Measurements from ENCODE around the gene SOX6.

SOX6 gene

DNA sequence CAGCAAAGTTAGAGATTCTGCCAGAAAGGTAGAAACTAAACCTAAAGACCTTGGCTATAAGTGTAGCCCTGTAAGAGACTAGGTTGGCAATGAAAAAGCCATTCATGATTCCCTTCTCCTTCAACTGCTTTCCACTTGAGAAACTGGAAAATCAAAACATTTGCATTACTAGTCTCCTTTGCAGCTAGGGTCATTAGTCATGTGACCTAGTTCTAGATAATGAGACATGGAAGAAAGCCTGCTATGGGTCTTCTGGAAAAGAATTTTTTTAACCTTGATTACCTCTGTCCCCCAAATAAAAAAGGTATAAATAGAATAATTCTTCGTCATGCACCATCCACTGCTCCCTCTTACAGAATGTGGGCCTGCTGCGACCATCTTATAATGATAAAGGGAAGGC is 80.1 kb downstream of the SOX6 start:
- no peak for DNase-seq (ENCODE audit: low spot score)

DNA sequence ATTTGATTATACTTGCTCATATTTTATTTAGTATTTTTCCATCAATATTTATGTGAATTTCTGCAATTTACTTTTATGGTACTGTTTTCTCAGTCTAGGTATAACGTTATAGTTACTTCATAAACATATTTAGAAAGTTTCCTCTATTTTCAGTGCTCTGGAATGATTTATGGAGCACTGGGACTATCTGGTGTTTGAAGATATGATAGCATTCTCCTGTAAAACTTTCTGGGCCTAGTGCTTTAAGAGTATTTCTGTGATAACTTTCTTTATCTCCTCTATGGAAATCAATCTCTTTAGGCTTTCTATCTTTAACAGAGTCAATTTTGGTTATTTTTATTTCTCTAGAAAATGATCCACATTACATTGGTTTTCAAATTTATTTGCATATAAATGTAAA is 85.1 kb downstream of the SOX6 start:
- DNase-seq (ENCODE audit: low spot score), result no peak

DNA sequence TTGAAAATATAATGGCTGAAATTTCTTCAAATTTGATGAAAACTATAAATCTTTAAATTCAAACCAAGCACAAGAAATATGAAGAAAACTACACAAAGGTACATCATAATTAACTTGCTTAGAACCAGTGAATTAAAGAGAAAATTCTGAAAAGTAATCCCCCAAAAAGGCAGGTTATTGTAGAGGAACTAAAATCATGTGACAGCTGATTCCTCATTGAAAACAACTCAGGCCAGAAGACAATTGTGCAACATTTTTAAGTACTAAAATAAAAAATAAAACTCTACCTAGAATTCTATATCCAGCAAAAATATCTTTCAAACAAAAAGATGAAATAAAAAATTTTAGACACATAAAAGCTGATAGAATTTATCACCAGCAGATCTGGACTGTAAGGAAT is 90.3 kb downstream of the SOX6 start:
- DNase-seq (ENCODE audit: low spot score), result no peak

DNA sequence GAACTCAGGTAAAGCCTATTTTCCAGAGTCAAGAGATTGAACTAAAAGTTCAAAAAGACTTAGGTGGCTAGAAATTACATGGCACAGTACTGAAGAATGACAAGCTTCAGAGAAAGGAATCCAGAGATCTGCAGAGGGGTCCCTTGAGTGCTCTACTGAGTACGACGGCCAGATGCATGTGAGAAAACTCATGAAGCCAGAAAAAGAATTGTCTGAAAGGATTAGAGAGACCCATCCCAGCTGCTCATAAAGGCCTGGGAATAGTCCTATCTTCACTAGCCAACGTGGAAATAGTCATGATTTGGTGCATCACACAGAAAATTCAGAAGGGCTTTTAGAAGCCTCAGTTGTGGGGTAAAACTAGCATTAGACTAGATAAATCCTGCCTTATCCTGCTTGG is 91.3 kb downstream of the SOX6 start:
- no peak for DNase-seq (ENCODE audit: low spot score)

DNA sequence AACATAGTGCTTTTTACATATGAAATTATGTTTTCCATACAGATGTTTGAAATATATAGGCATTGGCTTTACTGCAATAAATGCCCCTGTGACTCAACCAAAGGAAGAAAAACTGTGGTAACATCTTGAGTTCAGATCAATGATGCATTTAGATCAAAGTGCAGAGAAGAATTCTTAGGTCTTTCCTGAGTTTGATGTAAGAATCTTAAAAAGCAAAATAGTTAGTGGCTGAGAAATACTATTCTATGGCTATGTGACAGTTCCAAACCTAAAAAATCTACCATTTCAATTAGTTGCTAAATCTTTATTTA is 93.7 kb downstream of the SOX6 start:
- no peak for DNase-seq (ENCODE audit: low spot score)

DNA sequence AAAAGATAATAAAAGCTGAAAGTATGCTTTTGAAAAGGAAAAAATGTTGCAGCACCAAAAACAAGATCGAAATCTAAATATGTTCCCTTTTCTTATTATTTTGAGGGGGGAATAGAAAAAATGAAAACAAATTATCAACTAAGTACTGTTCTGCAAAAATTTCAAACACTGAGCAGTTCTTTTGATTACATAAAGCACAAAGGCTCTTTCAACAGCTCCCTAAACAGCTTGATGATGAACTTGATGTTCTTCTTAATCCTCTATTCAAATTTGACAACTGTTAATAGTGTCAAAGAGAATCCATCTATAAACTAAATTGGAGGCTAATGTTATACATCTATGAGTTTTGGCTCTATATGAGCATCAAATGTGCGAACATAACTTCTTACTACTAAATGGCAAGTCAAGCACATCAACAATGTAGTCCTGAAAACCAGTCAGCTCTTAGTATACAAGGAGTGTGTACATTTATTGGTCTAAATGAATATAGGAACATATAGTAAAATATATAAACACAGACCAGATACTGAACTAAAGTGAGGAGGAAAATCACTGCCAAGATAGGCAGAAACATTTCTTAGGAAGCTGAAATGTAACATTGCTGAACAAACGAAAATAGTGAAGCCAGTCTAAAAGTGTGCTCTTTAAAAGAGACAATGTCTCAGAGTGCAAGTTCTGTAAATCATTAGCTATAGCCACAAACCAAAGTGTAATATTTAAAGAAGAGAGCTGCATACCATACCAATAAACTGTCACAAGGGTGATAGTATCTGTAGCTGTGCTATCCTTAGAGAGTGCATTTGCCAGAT is 94.3 kb downstream of the SOX6 start:
- no peak for DNase-seq (ENCODE audit: low spot score)

DNA sequence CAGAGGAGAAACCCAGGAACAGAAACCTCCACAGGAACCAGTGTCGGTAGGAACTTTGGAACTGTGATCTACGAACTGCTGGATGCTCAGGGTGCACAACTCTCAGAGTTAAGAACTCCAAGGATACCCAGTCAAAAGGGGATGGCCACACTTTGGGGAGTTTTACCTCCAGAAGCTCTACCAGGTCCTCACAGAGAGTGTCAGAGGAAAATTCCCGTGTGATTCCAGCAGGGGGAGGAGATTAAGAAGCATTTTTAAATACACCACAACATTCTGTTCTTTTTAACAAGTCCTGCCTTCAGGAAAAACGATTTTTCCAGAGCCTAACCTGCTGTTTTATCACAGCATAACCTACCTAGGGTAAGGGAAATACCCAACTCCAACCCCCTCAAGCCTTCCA is 104.0 kb downstream of the SOX6 start:
- no peak for DNase-seq (ENCODE audit: low spot score)

DNA sequence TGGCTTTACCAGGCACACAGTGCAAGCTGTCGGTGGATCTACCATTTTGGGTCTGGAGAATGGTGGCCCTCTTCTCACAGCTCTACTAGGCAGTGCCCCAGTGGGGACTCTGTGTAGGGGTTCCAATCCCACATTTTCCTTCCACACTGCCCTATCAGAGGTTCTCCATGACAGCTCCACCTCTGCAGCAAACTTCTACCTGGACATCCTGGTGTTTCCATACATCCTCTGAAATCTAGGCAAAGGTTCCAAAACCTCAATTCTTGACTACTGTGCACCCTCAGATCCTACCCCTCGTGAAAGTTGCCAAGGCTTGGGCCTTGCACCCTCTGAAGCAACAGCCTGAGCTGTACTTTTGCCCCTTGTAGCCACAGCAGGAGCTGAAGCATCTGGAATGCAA is 108.1 kb downstream of the SOX6 start:
- DNase-seq (ENCODE audit: low spot score), result no peak

DNA sequence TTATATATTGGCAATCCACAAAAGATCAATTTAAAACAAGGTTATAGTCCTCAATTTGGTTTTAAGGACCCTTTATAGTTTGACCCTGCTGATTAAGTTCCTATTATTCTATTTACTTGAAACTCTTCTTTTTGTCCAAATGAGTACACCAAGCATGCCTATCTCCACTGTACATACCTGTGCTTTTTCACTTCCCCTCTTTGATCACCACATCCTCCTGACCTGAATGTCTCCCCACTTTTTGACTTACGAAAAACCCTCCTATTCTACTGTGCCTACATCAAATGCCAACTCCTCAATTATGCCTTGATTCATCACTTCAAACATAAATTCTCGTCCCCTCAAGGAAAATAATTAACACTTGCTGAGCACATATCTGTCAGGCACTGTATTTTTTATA is 113.5 kb downstream of the SOX6 start:
- no peak for DNase-seq (ENCODE audit: low spot score)

DNA sequence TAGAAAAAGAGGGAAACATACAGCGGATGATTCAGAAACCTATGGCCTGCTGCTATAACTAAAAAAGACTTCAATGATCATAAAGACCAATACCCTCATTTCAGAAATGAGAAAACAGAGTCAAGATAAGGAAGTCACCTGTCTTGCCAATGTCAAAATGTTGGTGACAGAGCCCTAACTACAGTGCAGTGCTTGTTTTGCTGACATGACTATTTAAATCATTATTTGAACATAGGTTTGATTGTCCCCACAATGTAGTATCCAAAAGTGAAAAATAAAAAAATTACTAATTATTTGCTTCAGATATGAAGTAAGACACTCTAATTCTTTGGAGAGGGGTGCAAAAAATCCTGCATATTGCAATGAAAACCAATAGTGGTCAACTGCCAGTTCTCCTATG is 115.7 kb downstream of the SOX6 start:
- no peak for DNase-seq (ENCODE audit: low spot score)

DNA sequence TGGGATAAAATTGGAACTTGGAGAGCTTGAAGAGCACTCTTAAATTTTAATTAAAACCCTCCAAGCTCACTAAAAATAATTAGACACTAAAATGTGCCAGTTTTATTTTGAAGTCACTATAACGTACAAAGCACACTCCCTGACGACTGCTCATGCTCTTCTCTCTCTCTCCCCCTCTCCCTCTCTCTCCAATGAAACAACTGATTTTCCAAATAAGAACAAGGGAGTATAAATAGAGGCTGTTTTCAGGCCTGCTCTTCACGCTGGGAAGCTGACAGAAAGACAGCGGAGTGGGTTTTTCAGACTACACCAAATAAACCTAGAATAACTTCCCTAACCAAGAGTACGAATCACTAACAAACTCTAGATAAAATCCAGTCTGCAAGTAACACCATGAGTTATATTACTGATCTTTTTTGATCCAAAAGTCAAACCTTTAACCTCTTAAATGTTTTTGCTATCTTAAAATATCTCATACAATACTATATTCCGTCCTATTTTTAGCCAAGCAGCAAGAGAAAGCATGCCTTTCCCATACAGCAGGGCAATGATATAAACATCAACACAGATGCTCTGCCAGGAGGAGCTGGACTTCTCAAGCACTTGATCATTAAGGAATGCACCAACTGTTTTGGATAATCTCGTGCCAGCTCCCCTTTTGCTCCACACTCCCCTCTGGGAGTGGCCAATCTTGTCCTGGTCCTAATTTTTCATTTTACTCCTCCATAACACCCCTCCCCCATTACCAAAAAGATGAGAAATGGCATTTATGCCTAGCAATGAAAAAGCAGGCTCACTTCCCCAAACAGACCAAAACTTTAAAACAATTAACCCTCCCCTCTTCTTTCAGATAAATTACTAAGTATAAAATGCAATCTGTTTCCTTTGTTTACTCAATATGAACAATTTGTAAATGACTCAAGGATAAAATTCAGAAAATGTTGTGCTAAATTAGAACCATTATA is 116.9 kb downstream of the SOX6 start:
- no peak for DNase-seq (ENCODE audit: low spot score)

DNA sequence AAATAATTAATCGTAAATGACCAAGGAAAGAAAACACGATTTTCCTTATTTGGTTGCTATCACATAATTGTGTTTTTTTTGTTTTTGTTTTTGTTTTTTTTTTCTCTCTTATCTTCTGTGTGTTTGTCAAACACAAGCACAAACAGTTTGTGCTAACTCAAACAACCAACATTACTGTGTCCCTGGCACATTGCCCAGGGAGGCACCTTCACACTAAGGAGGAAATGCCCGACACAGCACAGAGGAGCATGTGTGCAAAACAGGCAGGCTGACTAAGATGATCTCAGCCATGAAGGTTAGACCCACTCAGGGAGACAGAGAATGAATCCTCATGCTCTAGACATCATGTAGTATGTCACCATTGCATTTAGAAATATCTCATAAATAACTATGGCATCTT is 130.1 kb downstream of the SOX6 start:
- DNase-seq (ENCODE audit: low spot score), result no peak

DNA sequence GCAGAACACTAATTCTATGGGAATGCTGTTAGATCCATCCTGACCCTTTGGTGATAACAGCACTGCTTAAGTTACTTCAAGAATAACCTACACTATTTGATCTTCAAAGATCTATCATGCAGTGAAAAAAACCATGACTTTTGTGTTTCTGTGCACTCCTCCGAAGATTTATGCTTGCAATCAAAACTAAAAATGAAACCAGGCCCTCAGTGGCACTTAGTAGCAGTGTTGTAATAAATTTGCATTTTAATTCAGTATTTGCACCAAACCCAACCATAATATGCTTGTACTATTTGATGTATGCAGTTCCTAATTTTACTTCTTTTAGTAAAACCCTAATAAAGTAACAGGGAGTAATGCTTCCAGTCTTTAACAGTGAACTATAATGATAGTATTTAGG is 130.7 kb downstream of the SOX6 start:
- DNase-seq (ENCODE audit: low spot score), result no peak

DNA sequence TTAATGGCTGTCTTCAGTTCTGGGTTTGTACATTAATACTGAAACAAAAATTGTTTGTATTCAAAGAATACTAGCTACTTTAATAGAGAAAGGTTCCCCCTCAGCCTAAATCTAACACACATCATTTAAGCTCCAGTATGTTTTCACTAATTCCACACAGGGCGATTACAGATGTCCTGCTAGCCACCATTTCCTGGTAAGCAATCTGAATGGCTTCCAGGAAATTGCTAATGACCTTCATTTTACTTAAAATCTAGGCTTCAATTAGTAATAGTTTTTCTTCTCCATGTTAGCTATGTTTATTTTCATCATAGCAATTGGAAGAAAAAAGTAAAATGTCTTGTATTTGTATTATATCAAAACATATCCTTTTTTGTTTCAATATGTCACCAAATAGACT is 132.8 kb downstream of the SOX6 start:
- DNase-seq (ENCODE audit: low spot score), result no peak

DNA sequence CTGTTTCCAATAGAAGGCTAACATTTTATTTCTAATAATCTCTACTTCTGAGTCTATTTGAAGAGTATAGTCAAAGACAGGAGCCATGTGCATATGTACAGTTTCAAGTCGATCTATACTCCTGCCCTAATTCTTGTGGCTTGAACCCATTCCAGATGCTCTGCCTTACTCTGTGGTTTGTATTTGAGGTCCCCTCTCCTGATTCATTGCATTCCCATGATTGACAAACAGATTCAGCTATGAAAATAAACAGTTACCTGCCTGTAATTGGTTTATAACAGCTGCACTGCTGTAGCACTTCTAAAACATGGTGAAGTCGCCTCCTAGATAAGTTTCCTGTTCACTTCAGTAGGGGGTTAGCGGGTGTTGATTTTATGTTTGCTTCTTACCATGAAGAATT is 138.7 kb downstream of the SOX6 start:
- no peak for DNase-seq (ENCODE audit: low spot score)

DNA sequence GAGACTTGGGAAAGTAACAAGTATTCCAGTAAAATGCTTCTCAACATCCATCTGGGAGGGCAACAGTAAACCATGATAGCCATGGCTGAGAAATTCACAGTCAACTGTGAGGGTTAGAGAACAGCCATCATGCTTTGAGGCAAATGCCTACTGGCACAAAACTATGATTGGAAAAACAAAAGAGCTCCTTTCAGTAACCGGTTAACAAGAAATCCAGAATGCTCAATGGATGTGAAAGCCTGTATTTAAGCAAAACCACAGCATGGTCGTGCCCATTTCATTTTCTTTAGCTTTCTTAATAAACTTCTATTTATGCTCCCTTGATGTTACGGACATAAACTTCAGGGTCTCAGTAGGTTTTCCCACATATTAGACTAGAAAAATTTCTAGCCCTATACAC is 139.5 kb downstream of the SOX6 start:
- DNase-seq (ENCODE audit: low spot score), result no peak

DNA sequence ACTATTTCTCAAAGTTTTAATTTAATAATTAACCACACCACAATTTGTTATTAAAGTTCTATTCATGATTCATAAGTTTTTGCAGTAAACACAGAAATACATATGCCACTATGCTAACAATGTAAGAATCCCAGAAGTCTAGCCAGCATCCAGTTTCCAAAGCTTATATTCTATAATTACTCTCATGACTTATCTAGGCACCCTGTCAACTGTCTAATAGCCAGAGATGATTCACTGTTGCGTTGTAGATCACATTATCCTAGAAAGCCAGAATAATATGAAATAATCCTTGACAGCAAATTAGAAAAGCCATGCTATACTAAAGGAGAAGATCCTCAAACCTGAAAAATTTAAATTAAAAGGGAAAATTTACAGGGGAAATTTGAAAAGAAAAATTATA is 141.0 kb downstream of the SOX6 start:
- DNase-seq (ENCODE audit: low spot score), result no peak

DNA sequence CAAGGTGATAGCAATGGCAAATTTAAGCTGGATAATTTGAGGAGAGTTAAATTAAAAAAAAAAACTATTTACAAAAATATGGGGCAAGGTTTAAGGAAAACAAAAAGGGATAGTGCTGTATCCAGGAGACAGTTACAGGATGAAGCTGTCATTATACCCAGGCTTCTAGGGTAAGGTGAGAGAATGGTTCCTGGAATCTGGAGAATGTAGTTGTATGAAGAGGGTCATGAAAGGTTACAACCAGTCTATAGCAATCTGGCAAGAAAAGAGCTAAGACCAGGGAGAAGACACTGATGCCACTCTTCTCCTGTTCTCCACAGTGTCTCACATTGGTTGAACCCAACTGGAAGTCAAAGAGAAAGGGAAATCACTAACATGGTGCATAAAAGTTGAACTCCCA is 144.9 kb downstream of the SOX6 start:
- no peak for DNase-seq (ENCODE audit: low spot score)

DNA sequence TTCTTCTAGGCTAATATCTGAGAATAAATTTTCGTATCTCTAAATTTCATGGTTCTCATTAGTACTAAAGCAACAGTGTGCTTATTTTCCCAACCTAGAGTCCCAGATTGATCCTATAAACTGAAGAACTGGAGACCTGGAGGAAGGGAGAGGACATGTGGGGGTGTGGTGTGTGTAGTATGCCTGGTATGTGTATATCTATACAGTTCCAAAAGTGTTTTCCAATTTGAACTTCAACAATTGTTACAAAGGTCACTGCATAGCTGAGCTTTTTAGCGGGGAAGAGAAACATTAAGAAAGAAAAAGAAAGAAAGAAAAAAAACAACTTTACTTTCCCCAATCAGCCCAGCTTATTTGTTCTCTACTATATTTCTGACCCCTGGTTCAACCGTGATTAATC is 152.1 kb downstream of the SOX6 start:
- no peak for DNase-seq (ENCODE audit: low spot score)

DNA sequence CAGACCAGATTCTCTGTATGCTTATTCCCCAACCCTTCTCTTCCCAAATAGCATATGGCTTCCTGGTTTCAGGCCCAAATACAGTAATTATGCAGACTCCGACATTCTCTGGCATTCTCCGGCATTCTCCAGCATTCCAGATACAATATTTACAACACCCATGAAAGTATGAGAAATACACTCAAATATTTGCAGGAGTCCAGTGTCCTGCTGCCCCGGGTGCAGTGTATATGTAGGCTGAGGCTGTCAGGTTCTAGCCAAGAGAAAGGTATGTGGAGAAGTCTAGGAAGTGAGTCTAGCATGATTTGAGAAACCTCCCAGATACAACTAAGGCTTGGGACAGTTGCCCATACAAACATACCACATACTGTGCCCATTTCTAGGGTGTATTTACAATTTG is 160.7 kb downstream of the SOX6 start:
- DNase-seq (ENCODE audit: low spot score), result no peak

DNA sequence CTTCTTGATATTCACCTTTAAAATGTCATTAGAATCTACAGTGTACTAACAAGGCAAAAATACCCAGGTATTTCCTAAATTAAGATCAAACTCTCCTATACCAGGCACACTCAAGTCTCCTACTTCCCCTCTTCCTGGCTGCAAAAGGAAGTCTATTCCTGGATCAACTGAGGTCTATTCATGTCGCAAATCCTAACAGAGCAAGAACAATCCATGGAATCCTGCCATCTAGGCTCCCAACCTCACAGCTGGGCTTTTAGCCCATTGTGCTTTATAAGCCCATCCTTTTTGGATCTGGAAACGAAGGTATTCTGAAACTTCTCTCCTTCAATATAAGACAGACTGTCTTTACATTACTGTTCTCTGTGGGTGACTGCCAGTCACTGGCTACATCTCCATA is 161.8 kb downstream of the SOX6 start:
- DNase-seq (ENCODE audit: low spot score), result no peak

DNA sequence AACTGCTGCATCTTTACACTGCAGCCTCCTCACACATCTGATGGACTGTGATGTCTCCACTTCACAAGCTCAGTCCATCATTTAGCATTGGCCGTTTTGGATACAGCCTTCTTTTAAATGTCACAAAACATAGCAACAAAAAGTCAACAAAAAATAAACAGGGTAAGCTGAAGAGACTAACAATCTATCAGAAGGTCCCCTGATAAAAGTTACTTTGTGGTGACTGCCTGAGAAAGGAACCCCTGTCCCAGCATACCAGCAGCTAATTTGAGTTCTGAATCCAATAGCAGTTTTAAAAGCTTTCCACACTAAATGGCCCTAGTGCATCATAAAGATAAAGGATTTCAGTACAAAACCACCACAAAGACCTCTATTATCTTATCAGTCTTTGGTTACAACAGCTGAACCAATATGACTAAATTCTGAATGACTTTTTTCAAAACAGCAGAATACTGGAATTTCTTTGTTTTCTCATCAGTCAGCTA is 162.4 kb downstream of the SOX6 start:
- DNase-seq (ENCODE audit: low spot score), result no peak

DNA sequence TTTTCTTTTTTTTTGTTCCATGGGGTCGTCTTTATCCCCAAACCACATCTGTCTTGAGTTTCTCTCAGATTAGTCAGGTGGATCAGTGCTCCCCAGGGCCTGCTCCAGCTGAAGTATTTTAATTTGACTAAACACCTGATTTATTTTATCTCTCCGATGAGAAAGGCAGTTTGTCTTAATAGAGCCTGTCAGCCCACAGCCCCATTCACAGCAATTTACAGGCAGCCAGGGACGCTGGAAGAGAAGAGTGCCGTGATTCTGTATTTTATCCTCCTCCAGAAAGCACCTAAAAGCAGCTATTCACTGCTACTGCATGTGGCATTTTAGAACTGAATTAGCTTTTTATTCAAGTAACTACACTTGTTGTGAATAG is 164.5 kb downstream of the SOX6 start:
- no peak for DNase-seq (ENCODE audit: low spot score)

All from CD4-positive, alpha-beta T cell treated with Interleukin-2 at 100 ng/mL for 4 hours (primary cell).